ENCODE measurements around the gene TMEM30B. TPM values are rescaled to one million over a fixed set of nuclear protein-coding genes. Genes with fewer than 3 reads are reported as not detected.

The TMEM30B gene
- total RNA-seq, 4 donors from 2014 or later, result 2.0 to 3.4 (median 2.8) TPM

DNA sequence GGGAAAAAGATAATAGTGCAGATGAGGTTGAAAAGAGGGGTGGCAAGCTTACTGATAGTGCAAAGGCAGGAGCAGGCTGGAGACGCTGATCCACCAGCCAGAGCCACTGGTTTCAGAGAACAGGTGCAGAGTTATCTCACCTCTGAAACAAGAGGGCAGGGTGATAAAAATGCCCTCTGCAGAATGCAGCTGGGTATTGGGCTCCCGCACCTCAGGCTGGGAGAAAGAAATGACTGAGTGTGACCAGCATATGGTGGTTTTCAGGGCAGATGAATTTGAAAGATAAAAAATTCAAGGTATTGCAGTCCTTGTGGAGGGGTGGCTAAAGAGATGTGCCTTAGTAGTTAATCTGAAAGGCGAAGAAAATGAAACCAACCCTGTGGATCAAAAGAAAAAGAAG, 2.9 kb upstream of the TMEM30B start:
- TF ChIP-seq, protein P1, sequence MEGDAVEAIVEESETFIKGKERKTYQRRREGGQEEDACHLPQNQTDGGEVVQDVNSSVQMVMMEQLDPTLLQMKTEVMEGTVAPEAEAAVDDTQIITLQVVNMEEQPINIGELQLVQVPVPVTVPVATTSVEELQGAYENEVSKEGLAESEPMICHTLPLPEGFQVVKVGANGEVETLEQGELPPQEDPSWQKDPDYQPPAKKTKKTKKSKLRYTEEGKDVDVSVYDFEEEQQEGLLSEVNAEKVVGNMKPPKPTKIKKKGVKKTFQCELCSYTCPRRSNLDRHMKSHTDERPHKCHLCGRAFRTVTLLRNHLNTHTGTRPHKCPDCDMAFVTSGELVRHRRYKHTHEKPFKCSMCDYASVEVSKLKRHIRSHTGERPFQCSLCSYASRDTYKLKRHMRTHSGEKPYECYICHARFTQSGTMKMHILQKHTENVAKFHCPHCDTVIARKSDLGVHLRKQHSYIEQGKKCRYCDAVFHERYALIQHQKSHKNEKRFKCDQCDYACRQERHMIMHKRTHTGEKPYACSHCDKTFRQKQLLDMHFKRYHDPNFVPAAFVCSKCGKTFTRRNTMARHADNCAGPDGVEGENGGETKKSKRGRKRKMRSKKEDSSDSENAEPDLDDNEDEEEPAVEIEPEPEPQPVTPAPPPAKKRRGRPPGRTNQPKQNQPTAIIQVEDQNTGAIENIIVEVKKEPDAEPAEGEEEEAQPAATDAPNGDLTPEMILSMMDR (IDR thresholded peaks at IDR 0.05; ENCODE audit: low read depth), result no peak

DNA sequence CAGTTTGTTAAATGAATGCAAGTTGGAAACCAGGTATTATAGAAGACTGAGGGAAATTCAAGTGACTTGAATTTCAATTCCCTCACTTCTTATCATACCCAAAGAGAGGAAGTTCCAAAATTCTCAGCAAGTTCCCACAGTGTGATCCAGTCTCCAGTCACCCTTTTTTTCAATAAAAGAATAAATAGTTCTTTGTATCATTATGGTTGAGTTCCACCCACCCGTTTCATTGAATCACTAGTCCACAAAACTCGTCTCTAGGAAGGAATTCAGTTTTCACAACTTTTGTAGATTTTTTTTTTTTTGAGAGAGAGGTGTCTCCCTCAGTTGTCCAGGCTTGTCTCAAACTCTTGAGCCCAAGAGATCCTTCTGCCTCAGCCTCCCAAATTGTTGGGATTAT, 1.6 kb upstream of the TMEM30B start:
- TF ChIP-seq, protein P1 (IDR thresholded peaks at IDR 0.05; ENCODE audit: low read depth), result no peak

DNA sequence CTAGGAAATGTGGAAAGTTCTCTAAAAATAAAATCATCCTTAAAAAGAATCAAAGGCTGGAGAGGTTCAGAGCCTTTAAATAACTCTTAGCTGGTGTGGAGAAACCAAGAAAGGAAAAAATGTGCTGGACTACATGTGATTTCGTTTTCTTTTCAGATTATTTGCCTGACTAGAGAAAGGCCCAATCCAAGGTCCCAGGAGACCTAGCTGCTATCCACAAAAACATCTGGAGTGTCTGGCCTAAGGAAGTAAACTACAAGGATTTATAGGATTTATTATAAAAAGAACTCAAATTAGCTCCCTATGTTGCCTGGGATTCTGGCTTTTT, 774 bp upstream of the TMEM30B start:
- TF ChIP-seq, protein P1 (IDR thresholded peaks at IDR 0.05; ENCODE audit: low read depth), result no peak

DNA sequence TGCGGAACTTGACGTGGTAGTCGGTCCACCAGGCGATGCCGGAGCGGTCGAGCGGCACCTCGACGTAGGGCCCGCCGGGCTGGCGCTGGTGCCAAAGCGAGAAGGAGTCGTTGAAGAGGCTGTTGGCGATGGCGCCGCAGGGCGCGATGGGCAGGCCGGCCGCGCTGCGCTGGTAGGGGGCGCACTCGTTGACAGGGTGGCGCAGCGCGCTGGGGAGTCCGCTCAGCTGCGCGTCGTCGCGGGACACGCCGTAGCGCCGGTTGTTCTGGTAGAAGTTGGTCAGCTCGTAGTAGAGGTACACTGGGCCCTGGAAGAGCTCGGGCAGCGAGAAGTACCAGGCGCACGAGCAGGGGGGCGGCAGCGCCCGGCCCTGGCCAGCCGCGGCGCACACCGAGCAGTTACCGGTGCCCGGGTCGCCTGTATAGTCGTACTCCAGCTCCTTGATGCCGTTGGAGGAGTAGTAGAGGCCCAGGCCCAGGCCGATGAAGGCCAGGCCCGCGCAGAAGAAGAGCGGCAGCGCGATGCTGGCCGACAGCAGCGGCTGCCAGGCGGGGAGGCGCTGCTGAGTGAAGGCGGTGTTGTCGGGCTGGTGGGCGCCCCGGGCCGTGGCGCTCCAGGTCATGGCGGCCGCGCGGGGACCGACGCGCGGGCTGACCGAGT, 482 bp downstream of the TMEM30B start:
- TF ChIP-seq, protein P1 (IDR thresholded peaks at IDR 0.05; ENCODE audit: low read depth), result no peak

DNA sequence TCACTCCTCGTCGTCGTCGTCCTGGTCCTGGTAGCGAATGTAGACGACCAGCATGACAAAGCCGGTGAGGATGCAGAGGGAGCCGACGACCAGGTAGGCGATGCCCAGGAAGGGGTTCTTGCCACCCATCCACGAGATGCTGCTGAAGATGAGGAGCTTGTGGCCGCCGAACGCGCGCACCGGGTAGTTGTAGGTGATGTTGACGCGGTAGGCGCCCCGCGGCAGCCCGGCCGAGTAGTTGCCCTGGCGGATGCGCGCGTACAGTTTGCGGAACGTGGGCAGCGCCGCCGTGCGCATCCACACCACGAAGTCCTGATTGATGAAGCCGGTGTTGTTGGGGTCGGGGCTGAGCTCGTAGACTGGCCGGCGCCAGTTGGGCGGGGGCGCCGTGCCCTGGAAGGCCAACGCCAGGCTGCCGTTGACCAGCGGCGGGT, 1.0 kb downstream of the TMEM30B start:
- TF ChIP-seq, protein P1 (IDR thresholded peaks at IDR 0.05; ENCODE audit: low read depth), result no peak

DNA sequence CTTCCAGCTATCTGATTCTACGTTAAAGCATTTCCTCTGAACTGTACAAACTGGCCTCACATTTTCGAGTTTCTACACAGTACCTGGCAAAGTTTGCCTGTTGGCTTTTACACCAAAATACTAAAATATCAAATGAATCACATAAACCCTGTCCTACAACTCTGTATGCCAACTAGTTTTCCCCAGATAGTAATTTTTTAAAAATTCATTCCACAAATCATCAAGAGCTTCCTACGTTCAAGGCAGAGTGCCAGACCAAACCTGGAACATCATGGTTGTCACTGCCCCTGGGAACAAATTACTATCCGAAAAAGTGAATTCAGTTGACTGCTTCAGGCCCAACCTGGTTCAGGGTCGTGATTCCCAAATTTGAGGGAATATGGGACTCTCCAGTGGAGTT, 2.1 kb downstream of the TMEM30B start:
- TF ChIP-seq, protein P1 (IDR thresholded peaks at IDR 0.05; ENCODE audit: low read depth), result no peak

DNA sequence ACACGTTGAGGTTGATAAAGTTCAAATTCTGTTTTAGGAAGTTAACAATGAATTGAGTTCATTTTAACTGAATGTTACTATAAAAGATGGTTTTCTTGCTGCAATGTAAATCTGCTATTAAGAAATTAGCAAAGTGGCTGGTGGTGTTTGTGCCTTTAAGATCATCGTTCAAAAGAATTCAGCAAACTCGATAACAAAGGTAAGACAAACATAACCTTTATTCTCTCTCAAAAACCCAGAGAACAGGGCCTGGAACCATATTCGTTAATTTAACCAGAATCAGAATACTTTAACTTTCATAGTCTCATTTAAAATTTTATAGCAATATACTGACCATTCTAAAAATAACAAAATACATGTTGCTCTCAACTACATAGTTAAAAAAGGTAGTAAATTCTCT, 3.4 kb downstream of the TMEM30B start:
- TF ChIP-seq, protein P1 (IDR thresholded peaks at IDR 0.05; ENCODE audit: low read depth), result no peak

Data from subcutaneous adipose tissue (tissue), 4 donors.